ENCODE measurements around the gene HUNK.

The HUNK gene

GRCh38 chr21:31918250-31918775 lies 45.5 kb downstream of the HUNK start:
- ChIA-PET POLR2A (no interaction called here), CTCF (interaction anchor here (1.5 kb wide), 1 partner anchor 25 kb away, joined by 3 read pairs; no protein-coding TSS in a partner anchor)
- H3K4me3 ChIP-seq (ENCODE audit: low read depth, low read length) = no peak overlapping the region
- TF ChIP-seq CTCF (IDR thresholded peaks at IDR 0.05; ENCODE audit: insufficient read depth, low read length, missing control alignments) = no peak
- no peak for DNase-seq (ENCODE audit: low read depth, low spot score)

GRCh38 chr21:31920275-31920674 lies 47.5 kb downstream of the HUNK start:
- ChIA-PET POLR2A (no interaction called here), CTCF (no interaction called here)
- no peak for TF ChIP-seq CTCF (IDR thresholded peaks at IDR 0.05; ENCODE audit: insufficient read depth, low read length, missing control alignments)
- H3K4me3 ChIP-seq (ENCODE audit: low read depth, low read length) = no peak overlapping the region
- no peak for DNase-seq (ENCODE audit: low read depth, low spot score)

GRCh38 chr21:31921079-31921478 lies 48.3 kb downstream of the HUNK start:
- POLR2A ChIA-PET = no interaction called here
- no peak overlapping the region for H3K4me3 ChIP-seq (ENCODE audit: low read depth, low read length)
- CTCF ChIA-PET = interaction anchor here (1.3 kb wide), 1 partner anchor 15 kb away, joined by 3 read pairs; no protein-coding TSS in a partner anchor
- no peak for TF ChIP-seq CTCF (IDR thresholded peaks at IDR 0.05; ENCODE audit: insufficient read depth, low read length, missing control alignments)
- DNase-seq (ENCODE audit: low read depth, low spot score) = no peak

- H3K4me3 ChIP-seq (ENCODE audit: low read depth, low read length) = no peak overlapping the region
- TF ChIP-seq CTCF (IDR thresholded peaks at IDR 0.05; ENCODE audit: insufficient read depth, low read length, missing control alignments) = no peak
- ChIA-PET CTCF (no interaction called here), POLR2A (no interaction called here)
- no peak for DNase-seq (ENCODE audit: low read depth, low spot score)
Measured at GRCh38 chr21:31922881-31923280, 50.1 kb downstream of the HUNK start.

GRCh38 chr21:31923756-31924155 lies 50.9 kb downstream of the HUNK start:
- no peak for TF ChIP-seq CTCF (IDR thresholded peaks at IDR 0.05; ENCODE audit: insufficient read depth, low read length, missing control alignments)
- ChIA-PET POLR2A (no interaction called here), CTCF (no interaction called here)
- DNase-seq (ENCODE audit: low read depth, low spot score) = no peak
- H3K4me3 ChIP-seq (ENCODE audit: low read depth, low read length) = no peak overlapping the region

GRCh38 chr21:31924548-31924947 lies 51.7 kb downstream of the HUNK start:
- POLR2A ChIA-PET = no interaction called here

More at GRCh38 chr21:31924548-31924947, 51.7 kb downstream of the HUNK start:
- H3K4me3 ChIP-seq (ENCODE audit: low read depth, low read length) = no peak overlapping the region
- CTCF ChIA-PET = no interaction called here
- TF ChIP-seq CTCF (IDR thresholded peaks at IDR 0.05; ENCODE audit: insufficient read depth, low read length, missing control alignments) = no peak
- DNase-seq (ENCODE audit: low read depth, low spot score) = no peak

All from AG04449 (cell line).